Nephron progenitor cell (in vitro differentiated cells): ENCODE data around the gene KRTAP10-6.
A peak's percentile ranks its signal among the peaks of the same experiment; 100 is the strongest.
"Not testable (repeated sequence)": the region's sequence is repeated elsewhere in the genome, so short reads cannot be mapped to it uniquely, and the experiment has no call there.

Source experiments
- DNase-seq: peaks from one replicate; pipeline ENCODE4 v3.0.0; 2021
- H3K27ac Mint-ChIP-seq: 2 replicates; pipeline ENCODE4 v1.8.0; 2021; ENCODE audit warnings: mild to moderate bottlenecking, moderate library complexity, mixed read lengths
- H3K27me3 Mint-ChIP-seq: 2 replicates; pipeline ENCODE4 v1.8.0; 2021; ENCODE audit warnings: mild to moderate bottlenecking, low read depth, mixed read lengths; ENCODE audit not compliant: poor library complexity
- H3K36me3 Mint-ChIP-seq: 2 replicates; pipeline ENCODE4 v1.8.0; 2021; ENCODE audit warnings: low read depth, mixed read lengths
- H3K4me1 Mint-ChIP-seq: 2 replicates; pipeline ENCODE4 v1.8.0; 2021; ENCODE audit warnings: mixed read lengths
- H3K4me3 Mint-ChIP-seq: 2 replicates; pipeline ENCODE4 v1.8.0; 2021; ENCODE audit warnings: mild to moderate bottlenecking, moderate library complexity, mixed read lengths
- H3K9me3 Mint-ChIP-seq: 2 replicates; pipeline ENCODE4 v1.8.0; 2021; ENCODE audit warnings: mild to moderate bottlenecking, moderate library complexity, mixed read lengths
- TF ChIP-seq, protein P1 (sequence below): fragments of 200-600 bp; sonication (generic); IDR thresholded peaks from 2 replicates; pipeline ENCODE4 v1.5.0; 2021; ENCODE audit warnings: antibody characterized with exemption

The KRTAP10-6 gene

DNA sequence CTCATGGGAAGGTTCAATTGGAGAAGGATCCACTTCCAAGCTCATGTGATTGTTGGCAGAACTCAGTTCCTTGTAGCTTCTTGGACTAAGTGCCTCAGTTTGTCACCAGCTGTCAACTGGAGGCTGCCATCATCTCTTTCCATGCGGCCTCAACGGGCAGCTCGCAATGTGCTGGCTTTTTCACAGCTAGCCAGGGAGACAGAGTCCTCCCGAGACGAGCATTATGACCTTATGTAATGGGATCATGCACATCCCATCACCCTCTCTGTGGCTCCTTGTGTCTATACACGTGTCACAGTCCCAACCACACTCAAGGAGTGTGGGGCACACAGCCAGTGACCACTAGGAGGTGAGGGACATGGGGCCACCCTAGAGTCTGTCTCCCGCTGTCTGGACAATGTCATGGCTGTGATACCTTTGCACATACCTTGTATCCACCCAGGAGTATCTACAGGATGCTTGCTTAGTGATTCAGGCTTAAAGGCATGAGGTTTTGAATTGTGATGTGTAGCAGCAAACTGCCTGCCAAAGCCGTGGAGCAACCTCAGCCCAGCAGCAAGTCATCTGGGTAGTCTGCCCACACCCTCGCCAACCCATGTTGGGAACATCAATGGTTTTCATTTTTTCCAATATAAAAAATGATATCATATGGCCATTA lies 3.9 kb upstream of the KRTAP10-6 start:
- Mint-ChIP-seq H3K9me3 (peaks cover 26% of the 10 kb centered on the region), H3K27ac (no peak overlapping the region), H3K4me3 (no peak overlapping the region), H3K27me3 (peaks cover 5% of the 10 kb centered on the region), H3K4me1 (peaks cover 54% of the 10 kb centered on the region), H3K36me3 (peaks cover 12% of the 10 kb centered on the region)
- DNase-seq = no peak
- TF ChIP-seq, protein P1, sequence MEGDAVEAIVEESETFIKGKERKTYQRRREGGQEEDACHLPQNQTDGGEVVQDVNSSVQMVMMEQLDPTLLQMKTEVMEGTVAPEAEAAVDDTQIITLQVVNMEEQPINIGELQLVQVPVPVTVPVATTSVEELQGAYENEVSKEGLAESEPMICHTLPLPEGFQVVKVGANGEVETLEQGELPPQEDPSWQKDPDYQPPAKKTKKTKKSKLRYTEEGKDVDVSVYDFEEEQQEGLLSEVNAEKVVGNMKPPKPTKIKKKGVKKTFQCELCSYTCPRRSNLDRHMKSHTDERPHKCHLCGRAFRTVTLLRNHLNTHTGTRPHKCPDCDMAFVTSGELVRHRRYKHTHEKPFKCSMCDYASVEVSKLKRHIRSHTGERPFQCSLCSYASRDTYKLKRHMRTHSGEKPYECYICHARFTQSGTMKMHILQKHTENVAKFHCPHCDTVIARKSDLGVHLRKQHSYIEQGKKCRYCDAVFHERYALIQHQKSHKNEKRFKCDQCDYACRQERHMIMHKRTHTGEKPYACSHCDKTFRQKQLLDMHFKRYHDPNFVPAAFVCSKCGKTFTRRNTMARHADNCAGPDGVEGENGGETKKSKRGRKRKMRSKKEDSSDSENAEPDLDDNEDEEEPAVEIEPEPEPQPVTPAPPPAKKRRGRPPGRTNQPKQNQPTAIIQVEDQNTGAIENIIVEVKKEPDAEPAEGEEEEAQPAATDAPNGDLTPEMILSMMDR = no peak

DNA sequence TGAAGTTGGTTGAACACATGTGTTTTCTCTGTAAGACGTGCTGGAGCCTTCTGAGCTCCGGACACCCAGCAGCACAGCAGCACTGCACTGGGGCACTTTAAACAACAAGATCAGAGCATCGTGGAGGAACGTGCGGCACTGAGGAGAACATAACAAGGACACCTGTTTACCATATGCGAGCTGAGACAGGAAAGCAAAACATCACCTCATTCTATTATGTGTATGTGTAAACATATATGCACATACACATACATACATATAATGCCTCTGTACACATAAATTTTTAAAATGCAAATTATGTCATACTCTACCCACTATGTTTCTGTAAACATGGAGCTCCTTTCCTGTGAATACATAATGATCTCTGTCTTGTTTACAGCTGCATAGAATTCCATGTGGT lies 3.2 kb upstream of the KRTAP10-6 start:
- TF ChIP-seq, protein P1 = no peak
- no peak for DNase-seq
- H3K4me3 Mint-ChIP-seq = no peak overlapping the region
- H3K36me3 Mint-ChIP-seq = peaks cover 12% of the 10 kb centered on the region
- peaks cover 56% of the 10 kb centered on the region for H3K4me1 Mint-ChIP-seq
- no peak overlapping the region for H3K27ac Mint-ChIP-seq
- peaks cover 5% of the 10 kb centered on the region for H3K27me3 Mint-ChIP-seq
- peaks cover 26% of the 10 kb centered on the region for H3K9me3 Mint-ChIP-seq

DNA sequence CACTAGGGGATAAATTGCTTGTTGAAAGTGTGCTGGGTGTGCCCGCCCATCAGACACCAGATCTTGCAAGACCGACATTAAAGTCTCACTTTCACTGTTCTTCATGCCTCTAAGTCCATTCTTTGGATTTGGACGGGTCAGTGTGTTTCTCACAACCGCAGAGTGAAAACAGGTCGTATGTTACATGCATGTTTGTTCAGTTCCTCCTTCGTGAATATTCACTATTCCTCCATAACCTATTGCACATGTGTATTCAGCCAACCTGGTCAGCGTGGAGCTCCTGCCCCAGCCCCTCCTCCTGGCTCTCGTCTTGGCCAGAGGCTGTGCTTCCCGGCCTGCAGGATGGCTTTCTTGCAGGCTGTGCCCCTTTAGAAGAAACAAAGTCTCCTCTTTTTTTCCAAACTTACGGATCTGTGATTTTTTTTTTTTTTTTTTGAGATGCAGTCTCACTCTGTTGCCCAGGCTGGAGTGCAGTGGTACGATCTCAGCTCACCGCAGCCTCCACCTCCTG lies 2.2 kb upstream of the KRTAP10-6 start:
- peaks cover 23% of the 10 kb centered on the region for H3K9me3 Mint-ChIP-seq
- peaks cover 5% of the 10 kb centered on the region for H3K27me3 Mint-ChIP-seq
- H3K36me3 Mint-ChIP-seq = peaks cover 12% of the 10 kb centered on the region
- no peak overlapping the region for H3K4me3 Mint-ChIP-seq
- H3K27ac Mint-ChIP-seq = no peak overlapping the region
- no peak for DNase-seq
- TF ChIP-seq, protein P1 = no peak
- peaks cover 48% of the 10 kb centered on the region for H3K4me1 Mint-ChIP-seq

DNA sequence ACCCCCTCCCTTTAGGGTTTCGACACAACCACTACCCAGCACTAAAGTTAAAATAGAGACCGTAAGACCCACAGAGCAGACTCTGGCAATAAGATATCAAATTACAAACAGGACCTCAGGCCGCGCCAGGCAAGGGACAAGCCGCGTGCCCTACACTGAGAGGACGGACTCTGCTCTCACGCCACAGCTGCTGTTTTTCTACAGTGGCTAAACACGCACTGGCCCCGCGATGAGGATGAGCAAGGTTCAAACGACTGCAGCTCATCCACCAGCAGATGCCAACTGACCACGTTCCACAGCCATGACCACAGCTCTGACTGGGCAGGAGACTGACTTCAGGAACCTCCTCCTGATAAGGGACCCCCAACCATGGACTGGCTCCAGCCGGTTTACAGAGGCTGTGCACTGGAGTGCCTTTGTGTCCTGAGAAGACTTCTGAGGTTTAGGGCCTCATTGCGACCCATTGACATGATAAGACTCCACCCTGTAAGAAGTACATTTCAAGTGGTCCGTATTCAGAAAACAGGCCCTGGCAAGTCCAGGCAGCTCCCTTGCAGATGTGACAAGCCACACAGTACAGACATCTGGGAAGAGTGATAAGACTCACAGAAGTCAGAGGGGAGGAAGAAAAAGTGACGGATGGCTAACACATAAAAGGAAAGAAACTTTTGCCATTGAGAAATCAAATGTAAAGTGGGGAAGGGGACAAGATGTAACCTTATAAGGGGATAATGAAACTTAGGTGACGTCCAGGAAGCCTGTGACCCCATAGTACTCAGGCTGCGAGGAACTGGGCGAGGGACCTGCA lies 1.5 kb upstream of the KRTAP10-6 start:
- TF ChIP-seq, protein P1 = no peak
- H3K36me3 Mint-ChIP-seq = peaks cover 11% of the 10 kb centered on the region
- H3K4me3 Mint-ChIP-seq = peak overlapping the region; percentile 19
- DNase-seq = no peak
- H3K27me3 Mint-ChIP-seq = peaks cover 5% of the 10 kb centered on the region
- H3K27ac Mint-ChIP-seq = peak overlapping the region; percentile 82
- peaks cover 18% of the 10 kb centered on the region for H3K9me3 Mint-ChIP-seq
- peaks cover 46% of the 10 kb centered on the region for H3K4me1 Mint-ChIP-seq

DNA sequence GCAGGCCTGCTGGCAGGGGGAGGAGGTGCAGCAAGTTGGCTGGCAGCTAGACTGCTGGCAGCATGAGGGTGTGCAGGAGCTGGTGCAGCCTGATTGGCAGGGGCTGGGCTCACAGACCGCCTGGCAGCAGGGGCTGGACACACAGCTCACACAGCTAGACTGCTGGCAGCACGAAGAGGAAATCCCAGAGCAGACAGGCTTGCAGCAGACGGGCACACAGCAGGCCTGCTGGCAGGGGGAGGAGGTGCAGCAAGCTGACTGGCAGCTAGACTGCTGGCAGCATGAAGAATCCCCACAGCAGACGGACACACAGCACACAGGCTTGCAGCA lies 539 bp downstream of the KRTAP10-6 start:
- H3K27ac Mint-ChIP-seq = peak overlapping the region; percentile 92
- H3K4me1 Mint-ChIP-seq = peaks cover 35% of the 10 kb centered on the region
- H3K4me3 Mint-ChIP-seq, H3K36me3 Mint-ChIP-seq, DNase-seq, H3K27me3 Mint-ChIP-seq: not testable (repeated sequence)
- H3K9me3 Mint-ChIP-seq = peaks cover 14% of the 10 kb centered on the region

DNA sequence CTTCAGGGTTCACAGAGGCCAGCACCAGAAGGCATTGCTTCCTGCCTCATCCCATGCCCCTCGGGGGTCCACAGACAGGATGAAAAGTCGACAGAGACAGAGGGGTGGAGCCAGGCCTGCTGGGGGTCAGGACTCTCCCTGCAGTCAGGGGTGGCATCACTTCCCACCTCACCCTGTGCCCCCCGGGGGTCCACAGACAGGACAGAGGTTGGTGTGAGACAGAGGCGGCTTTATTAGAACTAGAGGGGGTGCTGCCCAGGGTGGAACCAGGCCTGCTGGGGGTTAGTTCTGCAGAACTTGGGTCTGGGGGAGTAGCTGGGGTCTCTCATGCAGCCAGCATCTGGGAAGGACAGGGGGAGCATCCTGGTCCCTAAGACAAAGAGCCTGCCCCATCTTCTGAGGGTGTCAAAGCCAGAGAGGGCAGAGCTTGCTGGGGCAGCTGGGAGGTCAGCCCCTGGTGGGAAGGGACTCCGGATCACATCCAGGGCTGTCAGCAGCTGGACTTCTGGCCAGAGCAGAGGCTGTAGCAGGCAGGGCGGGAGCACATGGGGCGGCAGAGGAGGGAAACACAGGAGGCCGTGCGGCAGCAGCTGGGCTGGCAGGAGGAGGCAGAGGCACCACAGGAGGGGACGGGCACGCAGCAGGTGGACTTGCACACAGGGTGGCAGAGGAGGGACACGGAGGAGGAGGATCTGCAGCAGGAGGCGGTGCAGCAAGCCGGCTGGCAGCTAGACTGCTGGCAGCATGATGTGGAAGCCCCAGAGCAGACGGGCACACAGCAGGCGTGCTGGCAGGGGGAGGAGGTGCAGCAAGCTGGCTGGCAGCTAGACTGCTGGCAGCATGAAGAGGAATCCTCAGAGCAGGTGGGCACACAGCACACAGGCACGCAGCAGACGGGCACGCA lies 1.2 kb downstream of the KRTAP10-6 start:
- Mint-ChIP-seq H3K27ac (peak overlapping the region; percentile 92), H3K9me3 (peaks cover 20% of the 10 kb centered on the region), H3K4me1 (peaks cover 35% of the 10 kb centered on the region)
- not testable (repeated sequence) for H3K27me3 Mint-ChIP-seq, H3K36me3 Mint-ChIP-seq, DNase-seq, H3K4me3 Mint-ChIP-seq
